HUES64 (cell line): ENCODE data around the gene SIGLEC9. TPM values are rescaled to one million over a fixed set of nuclear protein-coding genes. Genes with fewer than 3 reads are reported as not detected.

Source experiments
- H3K27ac ChIP-seq: 2 replicates; pipeline ENCODE4 v1.7.0; 2013; ENCODE audit warnings: low read depth, low read length, inconsistent platforms
- H3K27me3 ChIP-seq: 2 replicates; pipeline ENCODE4 v1.6.1; 2013; ENCODE audit warnings: mild to moderate bottlenecking, low read length; ENCODE audit not compliant: insufficient read depth
- H3K36me3 ChIP-seq: 2 replicates; pipeline ENCODE4 v1.6.1; 2013; ENCODE audit warnings: mild to moderate bottlenecking, low read length; ENCODE audit not compliant: insufficient read depth
- H3K4me1 ChIP-seq: 2 replicates; pipeline ENCODE4 v1.6.1; 2013; ENCODE audit warnings: mild to moderate bottlenecking, low read length, moderate library complexity; ENCODE audit not compliant: insufficient read depth
- H3K4me3 ChIP-seq: 2 replicates; pipeline ENCODE4 v1.5.1; 2013; ENCODE audit warnings: mild to moderate bottlenecking, low read length, moderate library complexity
- H3K9ac ChIP-seq: 2 replicates; pipeline ENCODE4 v1.6.1; 2013; ENCODE audit warnings: mild to moderate bottlenecking, low read depth, low read length
- H3K9me3 ChIP-seq: 2 replicates; pipeline ENCODE4 v1.6.1; 2013; ENCODE audit warnings: low read depth, low read length; ENCODE audit not compliant: insufficient read depth
- WGBS: fragments of 150-250, 120-280 bp; methylation state at CpG from one replicate; pipeline ENCODE4 v1.1.7; 2013; ENCODE audit warnings: missing lambda C conversion rate; 5-methylcytosine and 5-hydroxymethylcytosine counted together
- polyA plus RNA-seq, 2 experiments: library from polyadenylated mRNA; stranded (reverse); fragments of 50-300 nt; gene quantifications; one replicate each; pipeline ENCODE4 v1.2.3, GENCODE V29; 2013

SIGLEC9 gene
- polyA plus RNA-seq (2013, experiment 1 of 2) = not detected
- polyA plus RNA-seq (2013, experiment 2 of 2) = not detected

GRCh38 chr19:51124729-51125128, at the start of gene SIGLEC9:
TSS of gene SIGLEC9 (plus strand) at chr19:51124906. CDS start at chr19:51124975, 69 bp downstream.
- WGBS = 90% methylated on average over 14 of the region's 14 CpGs
- H3K4me1 ChIP-seq = no peaks in the 10 kb centered on the region
- H3K4me3 ChIP-seq = no peak within 1 kb of the TSS
- no peak within 1 kb of the TSS for H3K27ac ChIP-seq
- no peaks in the 10 kb centered on the region for H3K27me3 ChIP-seq
- no peaks in the 10 kb centered on the region for H3K36me3 ChIP-seq
- no peak within 1 kb of the TSS for H3K9ac ChIP-seq
- H3K9me3 ChIP-seq = no peaks in the 10 kb centered on the region

GRCh38 chr19:51075998-51076397, 48.7 kb upstream of the SIGLEC9 start:
- Histone ChIP-seq H3K9me3 (peaks cover 10% of the 10 kb centered on the region), H3K27me3 (no peaks in the 10 kb centered on the region), H3K4me1 (no peaks in the 10 kb centered on the region), H3K4me3 (no peak overlapping the region), H3K27ac (no peak overlapping the region), H3K9ac (no peak overlapping the region), H3K36me3 (no peaks in the 10 kb centered on the region)
- WGBS = 93% methylated on average over 5 of the region's 5 CpGs

GRCh38 chr19:51076631-51077213, 48.0 kb upstream of the SIGLEC9 start:
- Histone ChIP-seq H3K27ac (no peak overlapping the region), H3K9ac (no peak overlapping the region), H3K27me3 (no peaks in the 10 kb centered on the region), H3K4me1 (no peaks in the 10 kb centered on the region), H3K4me3 (no peak overlapping the region), H3K9me3 (peaks cover 10% of the 10 kb centered on the region), H3K36me3 (no peaks in the 10 kb centered on the region)
- WGBS = 88% methylated on average over 14 of the region's 14 CpGs

- H3K36me3 ChIP-seq = no peaks in the 10 kb centered on the region
Observed at GRCh38 chr19:51078104-51078503, 46.6 kb upstream of the SIGLEC9 start.

GRCh38 chr19:51078731-51079130, 46.0 kb upstream of the SIGLEC9 start:
- Histone ChIP-seq H3K4me1 (no peaks in the 10 kb centered on the region), H3K4me3 (no peak overlapping the region), H3K9me3 (peaks cover 5% of the 10 kb centered on the region), H3K27ac (no peak overlapping the region), H3K27me3 (no peaks in the 10 kb centered on the region), H3K9ac (no peak overlapping the region), H3K36me3 (no peaks in the 10 kb centered on the region)
- WGBS = 90% methylated on average over 6 of the region's 6 CpGs

More at GRCh38 chr19:51078104-51078503, 46.6 kb upstream of the SIGLEC9 start:
- Histone ChIP-seq H3K27ac (no peak overlapping the region), H3K9ac (no peak overlapping the region), H3K27me3 (no peaks in the 10 kb centered on the region), H3K4me1 (no peaks in the 10 kb centered on the region), H3K9me3 (peaks cover 10% of the 10 kb centered on the region), H3K4me3 (no peak overlapping the region)
- WGBS = 90% methylated on average over 6 of the region's 6 CpGs

- Histone ChIP-seq H3K36me3 (no peaks in the 10 kb centered on the region), H3K9me3 (no peaks in the 10 kb centered on the region), H3K4me3 (no peak overlapping the region), H3K27ac (no peak overlapping the region), H3K4me1 (no peaks in the 10 kb centered on the region), H3K27me3 (no peaks in the 10 kb centered on the region), H3K9ac (no peak overlapping the region)
- 93% methylated on average over 27 of the region's 27 CpGs for WGBS
Observed at GRCh38 chr19:51079481-51080110, 45.1 kb upstream of the SIGLEC9 start.

GRCh38 chr19:51081476-51081875, 43.2 kb upstream of the SIGLEC9 start:
- Histone ChIP-seq H3K4me3 (no peak overlapping the region), H3K36me3 (no peaks in the 10 kb centered on the region), H3K9me3 (no peaks in the 10 kb centered on the region), H3K27me3 (no peaks in the 10 kb centered on the region), H3K9ac (no peak overlapping the region), H3K27ac (no peak overlapping the region), H3K4me1 (0 out of 2 replicates have a peak, but pooled peaks cover 4% of the 10 kb centered on the region)
- WGBS = 95% methylated on average over 14 of the region's 14 CpGs

- Histone ChIP-seq H3K36me3 (no peaks in the 10 kb centered on the region), H3K27me3 (no peaks in the 10 kb centered on the region), H3K4me1 (0 out of 2 replicates have a peak, but pooled peaks cover 4% of the 10 kb centered on the region), H3K9ac (no peak within 1 kb of the TSS), H3K9me3 (no peaks in the 10 kb centered on the region), H3K27ac (no peak within 1 kb of the TSS), H3K4me3 (no peak within 1 kb of the TSS)
- WGBS = 42% methylated on average over 7 of the region's 7 CpGs
Observed at GRCh38 chr19:51082611-51083010, 42.1 kb upstream of the SIGLEC9 start, which contains the start of gene KLK14. TSS of gene KLK14 (minus strand) at chr19:51082887. CDS start at chr19:51082614, 273 bp downstream.

GRCh38 chr19:51083181-51083580, 41.5 kb upstream of the SIGLEC9 start:
- H3K27ac ChIP-seq = no peak overlapping the region
- H3K4me1 ChIP-seq = 0 out of 2 replicates have a peak, but pooled peaks cover 4% of the 10 kb centered on the region
- no peaks in the 10 kb centered on the region for H3K27me3 ChIP-seq
- no peak overlapping the region for H3K9ac ChIP-seq
- H3K9me3 ChIP-seq = no peaks in the 10 kb centered on the region
- WGBS = 73% methylated on average over 4 of the region's 4 CpGs
- no peak overlapping the region for H3K4me3 ChIP-seq
- no peaks in the 10 kb centered on the region for H3K36me3 ChIP-seq

- Histone ChIP-seq H3K4me1 (0 out of 2 replicates have a peak, but pooled peaks cover 4% of the 10 kb centered on the region), H3K4me3 (no peak overlapping the region), H3K27ac (no peak overlapping the region), H3K9me3 (no peaks in the 10 kb centered on the region), H3K27me3 (no peaks in the 10 kb centered on the region), H3K9ac (no peak overlapping the region), H3K36me3 (no peaks in the 10 kb centered on the region)
- WGBS = 85% methylated on average over 12 of the region's 14 CpGs
Observed at GRCh38 chr19:51083783-51084182, 40.9 kb upstream of the SIGLEC9 start.

- no peak overlapping the region for H3K4me3 ChIP-seq
- no peaks in the 10 kb centered on the region for H3K9me3 ChIP-seq
- 0 out of 2 replicates have a peak, but pooled peaks cover 4% of the 10 kb centered on the region for H3K4me1 ChIP-seq
- H3K27ac ChIP-seq = no peak overlapping the region
- H3K27me3 ChIP-seq = no peaks in the 10 kb centered on the region
- no peak overlapping the region for H3K9ac ChIP-seq
- 86% methylated on average over 7 of the region's 7 CpGs for WGBS
- H3K36me3 ChIP-seq = no peaks in the 10 kb centered on the region
Observed at GRCh38 chr19:51084505-51084904, 40.2 kb upstream of the SIGLEC9 start.
